HG02885 (cell line): ENCODE results near the gene JARID2.

Source experiments
- ATAC-seq: cut with Tn5 transposase; IDR thresholded peaks from one replicate; pipeline ENCODE4 v1.9.1; 2021; ENCODE audit warnings: mild to moderate bottlenecking; ENCODE audit not compliant: unreplicated experiment, poor library complexity

The JARID2 gene

DNA sequence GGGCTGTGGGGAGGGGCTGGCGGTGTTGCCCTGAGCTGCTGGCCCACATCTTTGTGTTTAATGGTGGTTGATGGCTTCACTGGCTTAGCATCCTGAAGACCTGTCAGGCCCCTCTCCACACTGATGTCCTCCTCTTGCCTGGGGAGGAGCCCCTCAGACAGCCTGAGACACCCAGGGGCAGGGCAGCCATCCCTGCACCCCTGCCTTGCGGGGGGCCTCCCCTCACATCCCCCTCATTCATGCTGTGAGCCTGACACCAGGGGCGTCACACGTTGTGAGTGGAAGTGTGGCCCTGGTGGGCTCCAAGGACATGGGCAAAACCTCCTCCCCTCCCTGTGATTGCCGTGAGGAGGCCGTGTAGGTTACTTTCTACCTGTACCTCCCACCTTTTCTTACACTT, 264.3 kb downstream of the JARID2 start:
- no peak for ATAC-seq

DNA sequence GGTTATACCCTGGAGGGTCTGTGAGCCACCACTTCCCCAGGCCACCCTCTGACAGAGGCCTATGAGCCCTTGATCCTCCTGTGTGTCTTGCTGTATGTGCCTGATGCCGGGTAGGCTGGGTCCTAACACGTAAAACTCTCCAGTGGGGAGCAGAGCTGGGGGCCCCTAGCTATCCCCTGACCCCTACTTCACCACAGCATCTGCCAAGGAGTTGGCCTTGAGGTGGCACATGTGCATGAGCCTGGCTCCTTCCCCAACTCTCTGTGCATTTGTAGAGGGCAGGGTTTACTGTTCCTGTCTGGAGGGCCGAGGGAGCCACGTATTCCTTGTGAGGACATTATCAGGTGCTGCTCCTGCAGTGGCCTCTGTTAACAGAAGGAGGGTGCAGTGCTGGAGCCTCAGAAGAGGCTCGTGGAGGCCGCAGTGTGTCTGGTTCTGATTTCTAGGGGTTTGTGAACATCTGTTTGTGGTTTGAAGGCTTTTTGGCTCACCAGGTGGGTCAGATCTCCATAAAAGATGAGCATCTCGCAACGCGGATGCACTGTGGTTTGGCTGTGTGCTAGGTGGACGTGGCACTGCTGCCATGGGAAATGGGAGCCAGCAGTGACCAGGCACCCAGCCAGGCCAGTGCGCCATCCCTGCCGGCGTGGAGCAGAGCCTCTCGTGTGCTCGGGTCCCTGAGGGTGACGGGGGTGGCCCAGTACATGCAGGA, 264.8 kb downstream of the JARID2 start:
- no peak for ATAC-seq

DNA sequence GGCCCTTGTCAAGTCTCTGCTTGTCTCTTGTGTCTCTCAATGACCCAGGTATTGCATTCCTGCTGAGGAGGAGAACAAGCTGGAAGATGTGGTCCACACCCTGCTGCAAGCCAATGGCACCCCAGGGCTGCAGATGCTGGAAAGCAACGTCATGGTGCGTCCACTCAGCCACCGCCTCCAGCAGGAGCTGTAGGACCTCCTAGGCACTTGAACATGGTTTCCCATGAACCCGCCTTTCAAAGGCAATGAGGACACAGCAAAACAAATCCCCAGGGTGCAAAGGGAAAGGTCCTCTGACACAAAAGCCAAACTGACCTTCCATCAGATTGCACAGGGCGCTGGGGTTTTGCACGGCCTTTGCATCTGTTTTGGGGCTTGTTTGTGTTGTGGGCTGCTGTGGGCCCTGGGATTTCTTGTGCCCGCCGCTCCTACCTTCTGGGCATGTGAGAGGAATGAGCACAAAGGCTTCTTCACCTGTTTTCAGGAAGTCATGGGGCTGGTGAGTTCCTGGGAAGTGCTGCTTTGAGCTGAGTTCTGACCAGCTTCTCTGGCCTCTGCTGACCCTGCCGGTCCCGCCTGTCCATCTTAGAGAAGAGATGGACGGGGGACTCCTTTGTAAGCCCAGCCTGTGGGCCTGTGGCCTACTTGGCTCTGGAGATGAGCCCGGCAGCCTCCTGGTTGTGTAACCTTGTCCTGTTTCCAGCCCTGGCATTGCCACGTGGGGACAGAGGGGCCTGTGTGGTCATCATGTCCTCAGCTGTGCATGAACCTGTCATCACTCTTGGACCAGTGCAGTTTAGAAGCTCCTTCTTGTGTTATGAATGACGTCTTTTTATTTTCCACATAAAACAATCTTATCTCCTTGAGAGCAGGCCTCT, 265.6 kb downstream of the JARID2 start:
- ATAC-seq: no peak

DNA sequence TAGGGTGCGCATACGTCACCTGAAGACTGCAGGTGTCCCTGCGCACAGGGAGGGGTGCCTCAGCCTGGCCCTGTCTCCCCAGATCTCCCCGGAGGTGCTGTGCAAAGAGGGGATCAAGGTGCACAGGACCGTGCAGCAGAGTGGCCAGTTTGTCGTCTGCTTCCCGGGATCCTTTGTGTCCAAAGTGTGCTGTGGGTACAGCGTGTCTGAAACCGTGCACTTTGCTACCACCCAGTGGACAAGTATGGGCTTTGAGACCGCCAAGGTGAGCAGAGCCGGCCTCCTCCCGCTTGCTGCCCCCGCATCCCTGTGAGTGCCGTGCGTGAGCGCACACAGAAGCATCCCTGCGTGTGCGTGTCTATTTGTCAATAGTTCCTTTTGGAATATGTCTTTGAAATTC, 266.3 kb downstream of the JARID2 start:
- ATAC-seq: no peak

DNA sequence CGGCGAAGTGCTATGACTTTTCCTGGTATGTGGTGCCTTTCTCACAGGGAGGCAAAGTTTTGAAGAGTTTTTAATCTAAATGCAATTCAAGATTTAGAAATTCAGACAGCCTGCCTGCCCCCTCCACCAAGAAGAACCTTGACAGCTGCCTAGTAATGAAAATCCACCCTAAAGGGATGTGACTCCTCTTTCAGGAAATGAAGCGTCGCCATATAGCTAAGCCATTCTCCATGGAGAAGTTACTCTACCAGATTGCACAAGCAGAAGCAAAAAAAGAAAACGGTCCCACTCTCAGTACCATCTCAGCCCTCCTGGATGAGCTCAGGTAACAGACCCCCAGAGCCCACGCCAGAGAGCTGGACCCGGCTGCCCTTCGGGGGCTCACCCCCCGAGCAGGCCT, 266.9 kb downstream of the JARID2 start:
- ATAC-seq: no peak

DNA sequence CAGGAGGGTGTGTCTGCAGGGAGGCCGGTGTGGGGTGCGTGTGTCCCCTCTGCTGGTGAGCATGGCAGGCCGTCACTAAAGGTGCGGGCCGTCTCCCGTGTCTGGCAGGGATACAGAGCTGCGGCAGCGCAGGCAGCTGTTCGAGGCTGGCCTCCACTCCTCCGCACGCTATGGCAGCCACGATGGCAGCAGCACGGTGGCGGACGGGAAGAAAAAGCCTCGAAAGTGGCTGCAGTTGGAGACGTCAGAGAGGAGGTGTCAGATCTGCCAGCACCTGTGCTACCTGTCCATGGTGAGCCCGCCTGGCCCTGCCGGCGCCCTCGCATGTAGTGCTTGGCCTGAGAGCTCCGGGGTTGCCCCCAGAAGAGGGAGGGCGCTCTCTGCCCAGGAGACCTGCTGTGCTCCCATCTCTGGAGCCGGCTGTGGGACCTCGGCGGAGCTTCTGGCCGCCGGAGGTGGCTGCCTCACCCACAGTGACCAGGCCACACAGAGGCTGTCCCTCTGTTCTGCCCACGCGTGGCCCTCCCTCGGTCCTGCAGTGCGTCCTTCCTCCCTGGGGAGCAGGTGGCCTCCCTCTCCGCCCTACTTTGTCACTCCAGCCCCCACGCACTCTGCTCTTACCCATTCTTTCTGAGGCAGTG, 267.4 kb downstream of the JARID2 start:
- no peak for ATAC-seq

DNA sequence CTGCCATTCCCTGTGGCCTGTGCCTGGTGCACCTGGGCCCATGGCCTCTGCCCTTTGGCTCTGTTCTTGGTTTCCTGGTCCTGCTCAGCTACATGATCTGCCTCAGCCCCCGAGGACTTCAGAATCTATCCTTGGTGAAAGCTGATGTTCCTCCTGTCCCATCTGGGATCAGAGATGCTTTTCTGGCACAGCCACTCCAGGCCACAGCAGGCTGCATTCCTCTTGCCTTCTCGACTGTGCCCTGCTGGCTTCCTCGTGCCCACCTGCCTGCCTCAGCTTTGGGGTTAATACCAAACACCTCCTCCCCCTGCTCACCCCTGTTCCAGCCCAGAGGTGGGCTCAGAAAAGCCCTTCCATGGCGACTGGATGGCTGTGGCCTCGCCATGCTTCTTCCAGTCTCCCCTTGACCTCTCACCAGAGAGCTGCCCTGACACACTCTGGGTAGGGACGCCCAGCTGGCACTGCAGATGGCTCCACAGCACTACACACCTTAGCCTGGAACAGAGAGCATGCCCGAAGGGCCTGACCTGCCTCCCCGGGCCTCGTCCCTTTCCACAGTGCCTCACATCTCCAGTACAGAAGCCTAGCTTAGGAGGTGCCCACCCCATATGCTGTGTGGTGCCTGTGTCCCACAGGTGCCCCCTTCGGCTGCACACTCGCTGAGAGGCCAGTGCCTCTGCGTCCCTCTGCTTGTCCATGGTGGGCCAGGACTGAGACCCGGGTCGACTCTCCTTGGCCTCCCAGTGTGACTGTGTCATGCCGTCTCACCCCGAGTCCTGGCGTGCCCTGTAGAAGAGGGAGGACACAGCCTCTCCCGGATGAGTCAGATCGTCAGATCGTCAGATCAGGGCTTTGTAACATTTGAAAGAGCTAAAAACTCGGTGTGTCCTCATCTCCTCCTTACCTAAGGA, 268.2 kb downstream of the JARID2 start:
- no peak for ATAC-seq

DNA sequence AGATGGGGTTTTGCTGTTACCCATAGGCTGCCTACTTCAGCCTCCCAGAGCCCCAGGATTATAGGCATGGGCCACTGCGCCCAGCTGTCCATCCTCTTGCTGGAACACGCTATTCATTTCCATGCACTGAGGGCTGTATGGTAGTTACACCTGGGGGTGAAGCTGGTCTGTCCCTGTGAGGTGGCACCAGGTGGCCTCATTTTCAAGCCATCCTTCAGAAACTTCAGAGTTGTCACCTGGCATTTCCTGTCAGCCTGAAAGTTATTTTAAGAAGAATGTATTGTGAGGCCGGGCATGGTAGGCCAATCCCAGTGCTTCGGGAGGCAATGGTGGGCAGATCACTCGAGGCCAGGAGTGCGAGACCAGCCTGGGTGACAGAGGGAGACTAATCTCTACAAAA, 269.4 kb downstream of the JARID2 start:
- no peak for ATAC-seq

DNA sequence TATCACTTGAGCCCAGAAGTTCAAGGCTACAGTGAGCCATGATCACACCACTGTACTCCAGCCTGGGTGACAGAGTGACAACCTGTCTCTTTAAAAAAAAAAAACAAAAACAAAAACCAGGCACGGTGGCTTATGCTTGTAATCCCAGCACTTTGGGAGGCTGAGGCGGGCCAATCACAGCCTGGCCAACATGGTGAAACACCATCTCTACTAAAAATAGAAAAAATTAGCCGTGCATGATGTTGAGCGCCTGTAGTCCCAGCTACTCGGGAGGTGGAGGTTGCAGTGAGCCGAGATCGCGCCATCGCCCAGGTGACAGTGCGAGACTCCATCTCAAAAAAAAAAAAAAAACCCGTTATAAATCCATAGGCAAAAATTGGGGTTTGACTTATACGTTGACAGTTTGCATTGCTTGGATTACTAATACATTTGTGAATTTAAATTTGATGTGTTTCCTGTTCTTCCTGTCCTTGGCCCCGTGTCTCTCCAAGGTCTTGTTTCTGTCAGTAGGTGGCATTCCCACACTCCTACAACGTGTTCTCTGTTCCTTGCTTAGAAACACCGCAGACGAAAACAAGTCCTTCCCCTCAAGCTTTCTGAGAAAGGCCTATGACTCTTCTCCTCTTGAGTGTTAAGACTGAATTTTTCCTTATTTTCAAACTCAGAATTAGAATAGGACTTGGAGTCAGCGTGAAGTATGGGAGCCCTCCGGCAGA, 269.9 kb downstream of the JARID2 start:
- no peak for ATAC-seq

DNA sequence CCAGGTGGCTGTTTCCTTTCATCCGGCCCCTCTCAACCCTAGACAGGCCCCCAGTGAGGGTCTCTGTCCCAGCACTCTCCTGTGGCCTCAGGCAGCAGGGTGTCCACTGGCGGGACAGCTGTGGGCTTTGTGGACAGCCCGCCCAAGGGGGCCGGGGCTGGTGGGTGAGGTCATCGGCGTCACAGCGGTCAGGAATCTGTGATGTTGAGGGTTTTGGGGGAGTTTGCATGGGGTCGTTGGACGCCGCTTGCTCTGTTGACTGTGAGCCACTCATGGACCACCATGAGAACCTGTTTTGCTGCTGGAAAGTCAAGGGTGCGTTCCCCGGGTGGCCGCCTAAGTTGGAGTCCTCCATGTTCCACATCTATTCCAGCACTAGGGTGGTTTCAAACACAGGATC, 270.5 kb downstream of the JARID2 start:
- ATAC-seq: no peak

DNA sequence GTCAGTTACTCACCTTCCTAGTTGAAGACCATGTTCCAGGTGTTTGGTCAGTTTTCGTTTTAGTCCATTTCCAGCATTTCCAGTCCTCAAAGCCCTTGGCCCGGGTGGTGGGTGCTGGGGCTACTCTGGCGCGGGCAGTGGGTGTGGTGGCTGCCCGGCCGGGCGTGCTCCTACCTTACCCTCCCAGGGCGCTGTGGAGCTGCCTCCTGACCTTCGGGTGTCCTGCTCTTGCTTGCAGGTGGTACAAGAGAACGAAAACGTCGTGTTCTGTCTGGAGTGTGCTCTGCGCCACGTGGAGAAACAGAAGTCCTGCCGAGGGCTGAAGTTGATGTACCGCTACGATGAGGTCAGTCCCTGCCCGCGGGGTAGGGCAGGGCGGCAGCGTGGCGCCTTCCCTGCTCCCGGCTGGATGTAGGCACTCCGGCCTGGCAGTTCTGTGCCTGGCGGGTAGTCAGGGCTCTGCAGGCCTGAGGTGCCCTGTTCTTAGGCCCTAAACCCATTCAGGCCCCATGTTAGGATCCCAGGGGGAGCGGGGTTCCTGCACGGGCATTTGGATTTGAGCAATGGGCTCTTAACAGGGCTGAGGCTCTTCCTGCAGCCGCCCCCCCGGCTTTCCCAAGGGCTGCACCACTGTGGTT, 271.2 kb downstream of the JARID2 start:
- no peak for ATAC-seq

DNA sequence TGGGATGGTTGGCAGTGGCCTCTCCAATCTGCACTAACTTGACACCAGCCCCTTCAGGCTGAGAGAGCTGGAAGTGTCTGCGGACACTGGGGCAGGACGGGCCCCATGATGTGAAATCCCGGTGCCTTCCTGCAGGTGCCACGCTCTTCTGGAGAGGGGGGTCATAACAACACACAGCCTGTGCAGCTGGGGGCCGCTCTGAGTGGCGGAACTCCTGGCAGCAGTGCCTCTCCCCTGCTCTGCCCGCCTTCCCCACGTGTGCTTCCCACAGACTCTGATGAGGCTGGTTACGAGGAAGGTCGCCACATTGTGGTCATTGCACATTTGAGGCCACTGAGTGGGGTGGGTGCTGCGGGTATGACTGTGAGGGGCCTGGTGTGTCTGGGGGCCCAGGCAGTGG, 271.7 kb downstream of the JARID2 start:
- no peak for ATAC-seq

DNA sequence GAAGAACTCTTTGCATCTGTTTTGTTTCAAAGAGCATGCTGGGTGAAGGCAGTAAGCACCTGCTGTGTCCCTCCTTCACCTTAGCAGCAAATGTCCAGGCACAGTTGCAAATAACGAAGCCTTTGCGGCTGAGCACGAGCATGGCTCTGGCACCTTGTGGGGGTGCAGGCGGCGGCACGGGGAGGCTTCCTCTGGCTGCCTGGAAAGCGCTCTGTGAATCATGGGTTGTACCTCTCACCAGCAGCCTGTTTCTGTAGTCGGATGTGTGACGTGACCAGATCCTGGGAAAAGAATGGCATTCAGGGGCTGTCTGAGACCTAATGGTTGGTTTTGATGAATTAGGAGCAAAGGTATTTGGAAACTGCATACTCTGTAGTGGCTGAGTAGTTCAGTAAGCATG, 272.2 kb downstream of the JARID2 start:
- ATAC-seq: no peak

DNA sequence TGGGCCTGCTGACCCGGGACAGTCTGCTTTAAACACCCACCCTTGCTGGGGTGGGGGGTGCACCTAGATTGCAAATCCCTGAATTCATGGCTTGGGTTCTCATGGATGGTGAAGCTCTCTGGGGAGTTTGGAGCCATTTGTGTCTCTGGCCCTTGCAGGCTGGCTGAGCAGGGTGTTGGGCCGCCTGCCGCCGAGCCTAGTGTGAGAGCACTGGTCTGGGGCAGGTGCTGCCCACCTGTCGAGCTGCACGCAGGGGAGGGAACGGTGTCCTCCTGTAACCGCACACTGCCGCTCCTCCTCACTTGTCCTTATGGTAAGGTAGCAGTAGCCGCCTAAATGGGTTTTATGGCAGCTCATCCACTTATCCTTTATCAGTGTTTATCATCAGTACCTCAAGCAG, 273.0 kb downstream of the JARID2 start:
- ATAC-seq: no peak

DNA sequence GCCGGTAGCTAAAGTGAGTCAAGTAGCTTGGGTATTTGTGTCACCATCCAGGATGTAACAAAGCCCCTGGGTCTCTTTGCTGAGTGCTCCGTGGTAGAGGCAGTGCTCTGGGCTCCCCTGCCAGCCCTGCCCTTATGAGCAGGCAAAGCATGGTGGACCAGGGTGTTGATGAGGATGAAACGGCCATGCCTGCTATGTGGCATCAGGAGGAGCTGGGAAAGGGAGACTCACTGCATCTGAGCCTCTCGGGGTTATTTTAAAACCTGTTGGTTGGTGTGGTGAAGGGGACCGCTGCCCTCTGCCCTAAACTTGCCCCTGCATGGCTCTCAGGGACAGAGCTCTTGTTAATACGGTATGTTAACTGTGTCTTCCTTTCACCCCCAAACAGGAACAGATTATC, 273.8 kb downstream of the JARID2 start:
- no peak for ATAC-seq

DNA sequence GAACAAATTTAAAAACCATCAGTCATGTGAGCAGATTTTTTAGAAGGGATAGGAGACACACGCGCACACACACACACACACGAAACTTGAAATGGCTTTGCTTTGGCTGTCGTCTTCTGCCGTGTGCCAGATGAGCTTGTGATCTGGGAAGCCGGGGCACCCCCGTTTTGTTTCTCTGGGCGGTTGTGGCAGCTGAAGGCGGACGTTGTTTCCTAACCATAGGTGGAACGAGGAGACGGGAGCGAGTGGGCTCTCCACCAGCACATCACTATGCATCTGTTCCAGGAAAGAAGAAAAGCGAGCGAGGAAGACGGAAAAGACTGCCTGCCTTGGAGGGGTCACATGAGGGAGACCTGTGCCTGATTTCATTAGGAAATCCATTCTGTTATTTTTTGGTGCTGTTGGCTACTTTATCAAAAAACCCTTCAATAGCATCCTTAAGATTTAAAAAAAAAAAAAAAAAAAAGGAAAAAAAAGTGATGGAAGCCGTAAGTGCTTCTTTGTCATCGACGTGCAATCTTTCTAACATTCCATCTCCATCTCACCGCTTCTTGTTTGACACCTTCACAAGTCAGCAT, 274.8 kb downstream of the JARID2 start:
- no peak for ATAC-seq

DNA sequence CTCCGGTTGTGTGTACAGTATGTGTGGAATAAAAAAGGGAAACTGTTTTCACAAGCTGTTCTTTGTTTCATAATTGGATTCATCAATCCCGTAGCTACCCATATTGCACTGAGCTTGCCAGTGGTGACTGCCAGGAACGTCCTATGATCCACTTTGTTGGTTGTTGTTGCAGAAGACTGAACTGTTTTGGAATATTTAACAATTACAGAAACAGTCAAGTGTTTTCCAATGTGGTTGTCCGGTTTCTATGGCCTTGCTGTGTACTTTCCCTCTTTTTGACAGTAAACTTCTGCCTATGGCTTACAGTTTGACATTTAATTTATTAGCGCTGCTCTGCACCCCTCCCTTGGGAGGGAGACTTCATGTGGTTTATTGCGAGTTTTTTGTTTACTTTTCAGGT, 275.7 kb downstream of the JARID2 start:
- ATAC-seq: no peak

DNA sequence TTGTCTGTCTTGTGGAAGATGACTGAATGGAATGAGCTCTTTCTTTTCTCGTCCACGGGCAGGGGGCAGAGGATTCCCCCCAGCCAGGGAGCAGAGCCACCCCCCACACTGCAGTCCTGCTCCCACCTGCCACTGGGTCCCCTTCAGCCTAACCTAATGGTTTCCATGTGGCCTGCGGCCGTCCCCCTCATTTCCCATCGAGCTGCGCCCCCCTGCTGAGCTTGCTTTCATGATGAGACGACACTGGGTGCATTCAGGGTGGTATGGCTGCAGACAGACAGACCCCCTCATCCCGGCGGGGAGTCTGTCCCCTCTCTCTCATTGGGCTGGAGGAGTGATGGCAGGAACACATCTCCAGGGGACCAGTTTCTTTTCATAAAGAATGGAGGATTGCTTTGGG, 276.2 kb downstream of the JARID2 start:
- ATAC-seq: no peak

DNA sequence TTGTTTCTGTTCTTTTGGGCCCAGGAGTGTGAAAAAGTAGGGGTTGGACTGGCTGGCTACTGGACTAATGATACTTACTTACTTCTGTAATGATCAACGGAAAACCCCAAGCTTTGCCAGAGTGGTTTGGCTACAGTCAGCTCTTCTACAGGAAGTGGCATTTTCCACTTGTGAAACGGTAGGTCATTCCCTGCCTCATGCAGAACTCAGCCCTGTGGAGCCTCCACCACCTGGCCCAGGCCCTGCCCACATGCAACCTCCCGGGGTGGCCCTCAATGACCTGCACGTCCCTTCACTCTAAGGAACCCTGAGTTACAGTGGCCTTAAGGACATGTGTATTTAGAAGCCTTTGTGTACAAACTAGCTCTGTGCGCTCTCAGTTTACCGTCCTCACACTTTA, 276.6 kb downstream of the JARID2 start:
- no peak for ATAC-seq
